ENCODE measurements around the gene CDK8.

GRCh38 chr13:26310003-26310402, 56.1 kb downstream of the CDK8 start:
- TF ChIP-seq, protein P1, sequence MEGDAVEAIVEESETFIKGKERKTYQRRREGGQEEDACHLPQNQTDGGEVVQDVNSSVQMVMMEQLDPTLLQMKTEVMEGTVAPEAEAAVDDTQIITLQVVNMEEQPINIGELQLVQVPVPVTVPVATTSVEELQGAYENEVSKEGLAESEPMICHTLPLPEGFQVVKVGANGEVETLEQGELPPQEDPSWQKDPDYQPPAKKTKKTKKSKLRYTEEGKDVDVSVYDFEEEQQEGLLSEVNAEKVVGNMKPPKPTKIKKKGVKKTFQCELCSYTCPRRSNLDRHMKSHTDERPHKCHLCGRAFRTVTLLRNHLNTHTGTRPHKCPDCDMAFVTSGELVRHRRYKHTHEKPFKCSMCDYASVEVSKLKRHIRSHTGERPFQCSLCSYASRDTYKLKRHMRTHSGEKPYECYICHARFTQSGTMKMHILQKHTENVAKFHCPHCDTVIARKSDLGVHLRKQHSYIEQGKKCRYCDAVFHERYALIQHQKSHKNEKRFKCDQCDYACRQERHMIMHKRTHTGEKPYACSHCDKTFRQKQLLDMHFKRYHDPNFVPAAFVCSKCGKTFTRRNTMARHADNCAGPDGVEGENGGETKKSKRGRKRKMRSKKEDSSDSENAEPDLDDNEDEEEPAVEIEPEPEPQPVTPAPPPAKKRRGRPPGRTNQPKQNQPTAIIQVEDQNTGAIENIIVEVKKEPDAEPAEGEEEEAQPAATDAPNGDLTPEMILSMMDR (IDR thresholded peaks at IDR 0.05), result no peak
- TF ChIP-seq POLR2A (IDR thresholded peaks at IDR 0.05), result no peak
